Measurements from ENCODE around the gene KIF16B. TPM values are rescaled to one million over a fixed set of nuclear protein-coding genes. Genes with fewer than 3 reads are reported as not detected.

KIF16B gene
- total RNA-seq, 4 donors from 2014 or later = 8.7 to 20.6 (median 16.6) TPM

DNA sequence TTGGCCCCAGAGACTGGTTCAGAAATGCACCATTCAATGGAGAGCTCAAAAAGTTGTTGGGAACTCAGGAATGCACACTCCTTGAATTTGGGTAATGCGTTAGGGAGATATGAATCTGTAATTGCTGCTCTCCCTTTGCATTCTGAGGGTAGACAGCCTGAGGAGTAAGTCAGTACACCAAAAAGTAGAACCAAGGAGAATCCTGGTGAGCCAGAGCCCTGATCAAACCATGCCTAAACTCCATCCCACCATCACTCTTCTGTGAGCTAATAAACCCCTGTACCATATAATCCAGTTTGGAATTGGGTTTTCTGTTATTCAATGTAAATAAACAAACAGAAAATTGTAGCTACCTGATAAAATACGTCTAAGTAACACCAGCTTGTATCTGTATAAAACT is 90.2 kb downstream of the KIF16B start:
- DNase-seq = no peak
- Histone ChIP-seq H3K27me3 (no peaks in the 10 kb centered on the region), H3K27ac (no peak overlapping the region), H3K4me1 (no peaks in the 10 kb centered on the region), H3K9me3 (no peaks in the 10 kb centered on the region), H3K36me3 (no peaks in the 10 kb centered on the region), H3K4me3 (no peak overlapping the region)
- intact Hi-C loops (cut with DNase I; ENCODE audit: low total_unique reads) = no loop called here
- TF ChIP-seq, protein P1, sequence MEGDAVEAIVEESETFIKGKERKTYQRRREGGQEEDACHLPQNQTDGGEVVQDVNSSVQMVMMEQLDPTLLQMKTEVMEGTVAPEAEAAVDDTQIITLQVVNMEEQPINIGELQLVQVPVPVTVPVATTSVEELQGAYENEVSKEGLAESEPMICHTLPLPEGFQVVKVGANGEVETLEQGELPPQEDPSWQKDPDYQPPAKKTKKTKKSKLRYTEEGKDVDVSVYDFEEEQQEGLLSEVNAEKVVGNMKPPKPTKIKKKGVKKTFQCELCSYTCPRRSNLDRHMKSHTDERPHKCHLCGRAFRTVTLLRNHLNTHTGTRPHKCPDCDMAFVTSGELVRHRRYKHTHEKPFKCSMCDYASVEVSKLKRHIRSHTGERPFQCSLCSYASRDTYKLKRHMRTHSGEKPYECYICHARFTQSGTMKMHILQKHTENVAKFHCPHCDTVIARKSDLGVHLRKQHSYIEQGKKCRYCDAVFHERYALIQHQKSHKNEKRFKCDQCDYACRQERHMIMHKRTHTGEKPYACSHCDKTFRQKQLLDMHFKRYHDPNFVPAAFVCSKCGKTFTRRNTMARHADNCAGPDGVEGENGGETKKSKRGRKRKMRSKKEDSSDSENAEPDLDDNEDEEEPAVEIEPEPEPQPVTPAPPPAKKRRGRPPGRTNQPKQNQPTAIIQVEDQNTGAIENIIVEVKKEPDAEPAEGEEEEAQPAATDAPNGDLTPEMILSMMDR (IDR thresholded peaks at IDR 0.05) = no peak
- TF ChIP-seq POLR2A (IDR thresholded peaks at IDR 0.05) = no peak

DNA sequence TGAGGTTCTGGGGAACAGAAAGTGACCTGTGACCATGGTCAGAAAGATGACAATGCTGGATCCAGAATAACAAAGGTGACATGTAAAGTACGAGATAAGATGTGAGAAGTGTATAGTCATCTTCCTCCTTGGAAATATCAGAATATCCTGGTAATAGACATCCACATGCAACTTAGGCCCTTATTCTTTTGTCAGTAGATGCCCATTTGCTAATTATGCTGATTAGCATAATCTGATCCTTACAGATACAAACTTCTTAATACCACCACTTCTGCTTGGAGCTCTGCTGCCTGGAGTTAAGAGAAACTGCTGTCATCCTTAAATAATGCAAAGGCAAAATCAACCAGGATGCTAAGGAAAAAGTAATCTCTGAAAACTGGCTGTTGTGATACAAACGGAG is 91.3 kb downstream of the KIF16B start:
- TF ChIP-seq, protein P1 (IDR thresholded peaks at IDR 0.05) = no peak
- TF ChIP-seq POLR2A (IDR thresholded peaks at IDR 0.05) = no peak
- Histone ChIP-seq H3K27me3 (no peaks in the 10 kb centered on the region), H3K36me3 (no peaks in the 10 kb centered on the region), H3K27ac (no peak overlapping the region), H3K9me3 (no peaks in the 10 kb centered on the region), H3K4me1 (no peaks in the 10 kb centered on the region), H3K4me3 (no peak overlapping the region)
- DNase-seq = no peak
- intact Hi-C loops (cut with DNase I; ENCODE audit: low total_unique reads) = no loop called here

DNA sequence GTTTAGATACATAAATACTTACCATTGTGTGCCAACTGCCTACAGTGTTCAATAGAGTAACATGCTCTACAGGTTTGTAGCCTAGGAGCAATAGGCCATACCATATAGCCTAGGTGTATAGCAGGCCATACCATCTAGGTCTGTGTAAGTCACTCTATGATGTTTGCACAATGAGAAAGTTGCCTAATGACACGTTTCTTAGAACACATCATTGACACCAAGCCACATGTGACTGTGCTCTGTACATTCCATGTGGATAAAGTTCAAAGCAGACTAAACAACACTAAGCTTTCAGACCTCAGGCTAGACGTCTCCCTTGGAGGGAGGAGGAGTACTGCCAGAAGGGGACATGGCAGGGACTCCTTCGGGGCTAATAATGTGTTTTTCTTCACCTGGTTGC is 93.6 kb downstream of the KIF16B start:
- intact Hi-C loops (cut with DNase I; ENCODE audit: low total_unique reads) = no loop called here
- no peak overlapping the region for H3K27ac ChIP-seq
- TF ChIP-seq, protein P1 (IDR thresholded peaks at IDR 0.05) = no peak
- no peak for TF ChIP-seq POLR2A (IDR thresholded peaks at IDR 0.05)
- no peak for DNase-seq
- no peaks in the 10 kb centered on the region for H3K36me3 ChIP-seq
- no peaks in the 10 kb centered on the region for H3K9me3 ChIP-seq
- no peak overlapping the region for H3K4me3 ChIP-seq
- H3K4me1 ChIP-seq = no peaks in the 10 kb centered on the region
- no peaks in the 10 kb centered on the region for H3K27me3 ChIP-seq

DNA sequence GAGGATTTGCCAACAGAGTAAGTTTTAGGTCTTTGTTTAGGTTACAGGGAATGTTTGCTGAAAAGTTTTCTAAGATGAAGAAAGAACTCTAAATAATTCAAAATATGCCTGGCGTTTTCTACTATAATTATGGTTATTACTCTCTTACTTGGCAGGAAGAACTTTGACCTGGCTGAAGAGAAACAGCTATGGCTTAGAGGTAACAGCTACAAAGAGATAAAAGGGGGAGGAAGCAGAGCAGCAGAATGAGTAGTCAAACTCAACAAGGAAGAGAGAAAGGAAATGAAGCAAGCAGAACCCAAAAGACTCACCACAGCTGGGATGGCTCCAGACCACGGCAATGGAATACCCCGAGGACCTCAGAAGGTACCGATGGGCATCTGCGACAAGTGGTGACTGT is 95.6 kb downstream of the KIF16B start:
- Histone ChIP-seq H3K27ac (no peak overlapping the region), H3K27me3 (no peaks in the 10 kb centered on the region), H3K4me3 (no peak overlapping the region), H3K9me3 (no peaks in the 10 kb centered on the region), H3K4me1 (no peaks in the 10 kb centered on the region), H3K36me3 (no peaks in the 10 kb centered on the region)
- no peak for DNase-seq
- TF ChIP-seq POLR2A (IDR thresholded peaks at IDR 0.05) = no peak
- TF ChIP-seq, protein P1 (IDR thresholded peaks at IDR 0.05) = no peak
- intact Hi-C loops (cut with DNase I; ENCODE audit: low total_unique reads) = no loop called here

DNA sequence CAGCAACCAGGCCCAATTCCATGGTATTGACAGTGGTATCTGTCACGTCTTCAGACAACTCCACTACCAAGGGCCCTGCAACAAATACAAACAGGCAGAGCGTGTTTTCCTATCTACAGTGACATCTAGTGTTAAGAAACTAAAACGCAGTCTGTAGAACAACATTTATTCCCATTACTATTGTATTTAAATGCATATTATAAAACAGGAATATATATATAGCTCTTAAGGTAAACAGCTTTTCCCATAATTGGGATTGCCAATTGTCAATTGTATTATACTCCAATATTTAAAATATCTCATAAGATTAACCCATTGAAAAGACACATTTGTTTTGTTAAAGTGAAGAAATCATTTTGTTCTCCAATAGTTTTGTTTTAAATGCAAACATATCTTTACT is 97.2 kb downstream of the KIF16B start:
- no peak for DNase-seq
- no peak for TF ChIP-seq POLR2A (IDR thresholded peaks at IDR 0.05)
- TF ChIP-seq, protein P1 (IDR thresholded peaks at IDR 0.05) = peak; percentile 50 to 57 (median 51)
- H3K4me3 ChIP-seq = no peak overlapping the region
- intact Hi-C loops (cut with DNase I; ENCODE audit: low total_unique reads) = no loop called here
- no peaks in the 10 kb centered on the region for H3K9me3 ChIP-seq
- H3K27ac ChIP-seq = no peak overlapping the region
- H3K36me3 ChIP-seq = no peaks in the 10 kb centered on the region
- H3K27me3 ChIP-seq = no peaks in the 10 kb centered on the region
- H3K4me1 ChIP-seq = no peaks in the 10 kb centered on the region

Data from uterus (tissue), 4 donors.